Esophagus squamous epithelium (tissue), 4 donors: Measurements from ENCODE around the gene FNTB.

Source experiments
- POLR2A ChIP-seq, 4 donors: fragments of 450-650 bp; IDR thresholded peaks; one replicate each; pipeline ENCODE4 v1.6.1; 2017; ENCODE audit warnings: antibody characterized with exemption in 4 of 4, mild to moderate bottlenecking in 4 of 4, moderate library complexity in 3 of 4
- TF ChIP-seq, protein P1 (sequence below), 6 experiments: fragments of 450-650 bp in 4 of 6; fragments of 200-600 bp in 2 of 6; sonication (generic) in 2 of 6; IDR thresholded peaks; one replicate each; pipeline ENCODE4 v1.5.1; 2016 to 2019; ENCODE audit warnings: antibody characterized with exemption in 6 of 6, mild to moderate bottlenecking in 4 of 6, moderate library complexity in 4 of 6

DNA sequence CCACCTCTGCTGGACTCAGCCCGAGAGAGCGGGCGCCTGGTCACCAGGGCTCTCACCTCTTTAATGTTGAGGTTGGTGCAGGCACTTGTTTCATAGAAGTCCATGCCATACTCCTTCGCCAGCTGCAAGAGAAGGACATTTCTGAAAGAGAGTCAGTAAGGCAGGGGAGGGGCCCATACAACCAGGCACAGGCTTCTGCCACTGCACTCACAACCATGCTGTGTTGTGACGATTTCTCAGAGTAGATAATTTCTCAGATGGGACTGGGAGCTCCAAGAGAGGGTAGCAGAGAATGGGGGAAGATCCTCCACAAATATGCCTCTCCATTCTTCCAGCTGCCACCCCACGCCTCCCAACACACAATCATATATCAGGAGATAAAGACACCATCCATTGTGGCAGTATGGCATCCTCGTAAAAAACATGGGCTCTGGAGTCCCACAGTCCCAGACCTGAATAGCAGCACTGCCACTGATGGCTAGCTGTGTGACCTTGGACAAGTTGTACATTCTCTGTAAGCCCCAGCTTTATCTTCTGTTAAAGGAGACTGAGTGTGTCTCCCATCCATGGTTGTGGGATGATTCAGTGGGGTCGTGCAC is 38.0 kb upstream of the FNTB start:
- TF ChIP-seq, protein P1, sequence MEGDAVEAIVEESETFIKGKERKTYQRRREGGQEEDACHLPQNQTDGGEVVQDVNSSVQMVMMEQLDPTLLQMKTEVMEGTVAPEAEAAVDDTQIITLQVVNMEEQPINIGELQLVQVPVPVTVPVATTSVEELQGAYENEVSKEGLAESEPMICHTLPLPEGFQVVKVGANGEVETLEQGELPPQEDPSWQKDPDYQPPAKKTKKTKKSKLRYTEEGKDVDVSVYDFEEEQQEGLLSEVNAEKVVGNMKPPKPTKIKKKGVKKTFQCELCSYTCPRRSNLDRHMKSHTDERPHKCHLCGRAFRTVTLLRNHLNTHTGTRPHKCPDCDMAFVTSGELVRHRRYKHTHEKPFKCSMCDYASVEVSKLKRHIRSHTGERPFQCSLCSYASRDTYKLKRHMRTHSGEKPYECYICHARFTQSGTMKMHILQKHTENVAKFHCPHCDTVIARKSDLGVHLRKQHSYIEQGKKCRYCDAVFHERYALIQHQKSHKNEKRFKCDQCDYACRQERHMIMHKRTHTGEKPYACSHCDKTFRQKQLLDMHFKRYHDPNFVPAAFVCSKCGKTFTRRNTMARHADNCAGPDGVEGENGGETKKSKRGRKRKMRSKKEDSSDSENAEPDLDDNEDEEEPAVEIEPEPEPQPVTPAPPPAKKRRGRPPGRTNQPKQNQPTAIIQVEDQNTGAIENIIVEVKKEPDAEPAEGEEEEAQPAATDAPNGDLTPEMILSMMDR (IDR thresholded peaks at IDR 0.05), result no peak
- no peak for TF ChIP-seq POLR2A (IDR thresholded peaks at IDR 0.05)
